GM21423 (cell line): ENCODE measurements around the gene SLC37A3.

Experiments
- ATAC-seq: cut with Tn5 transposase; IDR thresholded peaks from one replicate; pipeline ENCODE4 v1.9.1; 2021; ENCODE audit warnings: mild to moderate bottlenecking, moderate library complexity; ENCODE audit not compliant: unreplicated experiment

SLC37A3 gene

DNA sequence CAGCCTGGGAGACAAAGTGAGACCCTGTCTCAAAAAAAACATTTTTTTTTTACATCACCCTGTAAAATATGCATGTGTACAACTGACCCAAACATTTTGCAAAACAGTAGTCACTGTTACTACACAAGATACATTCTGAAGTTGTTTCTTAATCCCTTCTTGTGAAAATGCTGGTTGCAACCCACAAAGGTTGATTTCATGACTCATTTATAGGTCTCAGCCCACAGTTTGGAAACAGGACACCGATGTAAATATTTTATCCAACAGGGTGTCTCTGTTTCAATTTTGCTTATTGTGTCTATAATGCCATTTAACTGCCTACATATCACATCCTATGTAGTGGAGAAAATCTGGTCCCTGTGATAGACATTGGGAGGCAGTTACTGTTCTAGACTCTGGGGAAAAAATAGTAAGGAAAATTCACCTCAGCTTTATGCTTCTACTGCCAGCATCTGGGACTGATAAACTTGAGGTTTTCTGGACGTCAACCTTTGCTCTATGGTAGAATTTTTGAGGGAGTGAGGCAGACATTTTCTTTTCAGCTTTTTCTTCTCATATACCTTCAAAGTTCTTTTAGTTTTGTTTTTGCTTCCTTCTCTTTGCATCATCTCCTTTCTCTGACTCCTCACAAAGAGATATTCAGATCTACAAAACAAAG, 4.0 kb upstream of the SLC37A3 start:
- no peak for ATAC-seq

DNA sequence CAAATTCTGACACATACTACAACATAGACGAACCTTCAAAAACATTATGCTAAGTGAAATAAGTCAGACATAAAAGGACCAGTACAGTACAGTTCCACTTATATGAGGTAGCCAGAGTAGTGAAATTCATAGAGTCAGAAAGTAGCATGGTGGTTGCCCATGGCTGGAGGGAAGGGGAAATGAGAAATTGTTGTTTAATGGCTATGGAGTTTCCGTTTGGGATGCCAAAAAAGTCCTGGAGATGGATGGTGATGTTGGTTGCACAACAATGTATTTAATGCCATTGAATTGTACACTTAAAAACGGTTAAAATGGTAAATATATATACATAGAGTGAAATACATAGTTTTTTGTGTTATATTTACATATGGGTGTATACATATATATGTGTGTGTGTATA, 2.1 kb upstream of the SLC37A3 start:
- ATAC-seq: no peak

DNA sequence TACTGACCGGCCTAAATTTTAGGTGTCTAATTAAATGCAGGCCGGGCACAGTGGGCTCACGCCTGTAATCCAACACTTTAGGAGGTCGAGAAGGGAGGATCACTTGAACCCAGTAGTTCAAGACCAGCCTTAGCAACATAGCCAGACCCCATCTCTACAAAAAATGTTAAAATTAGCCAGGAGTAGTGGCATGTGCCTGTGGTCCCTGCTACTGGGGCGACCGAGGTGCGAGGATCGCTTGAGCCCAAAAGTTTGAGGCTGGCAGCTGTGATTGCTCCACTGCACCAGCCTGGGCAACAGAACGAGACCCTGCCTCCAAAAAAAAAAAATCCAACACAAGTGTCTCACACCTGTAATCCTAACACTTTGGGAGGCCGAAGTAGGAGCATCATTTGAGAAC, 491 bp upstream of the SLC37A3 start:
- no peak for ATAC-seq

DNA sequence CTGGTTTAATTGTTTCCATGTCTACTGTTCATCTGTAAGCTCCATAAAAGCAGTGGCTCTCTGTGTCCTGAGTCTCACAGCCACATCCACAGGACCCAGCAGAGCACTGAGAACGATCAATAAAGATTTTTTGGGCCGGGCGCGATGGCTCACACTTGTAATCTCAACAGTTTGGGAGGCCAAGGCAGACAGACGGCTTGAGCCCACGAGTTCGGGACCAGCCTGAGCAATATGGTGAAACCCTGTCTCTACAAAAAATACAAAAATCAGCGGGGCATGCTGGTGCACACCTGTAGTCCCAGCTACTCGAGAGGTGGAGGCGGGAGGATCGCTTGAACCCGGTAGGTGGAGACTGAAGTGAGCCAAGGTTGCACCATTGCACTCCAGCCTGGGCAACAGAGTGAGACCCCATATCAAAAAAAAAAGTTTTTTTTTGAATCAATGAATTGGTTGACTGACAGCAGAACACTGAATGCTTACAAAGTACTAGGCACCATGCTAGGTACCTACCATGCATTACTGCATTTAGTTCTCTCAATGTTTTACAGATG, 4.5 kb downstream of the SLC37A3 start:
- no peak for ATAC-seq

DNA sequence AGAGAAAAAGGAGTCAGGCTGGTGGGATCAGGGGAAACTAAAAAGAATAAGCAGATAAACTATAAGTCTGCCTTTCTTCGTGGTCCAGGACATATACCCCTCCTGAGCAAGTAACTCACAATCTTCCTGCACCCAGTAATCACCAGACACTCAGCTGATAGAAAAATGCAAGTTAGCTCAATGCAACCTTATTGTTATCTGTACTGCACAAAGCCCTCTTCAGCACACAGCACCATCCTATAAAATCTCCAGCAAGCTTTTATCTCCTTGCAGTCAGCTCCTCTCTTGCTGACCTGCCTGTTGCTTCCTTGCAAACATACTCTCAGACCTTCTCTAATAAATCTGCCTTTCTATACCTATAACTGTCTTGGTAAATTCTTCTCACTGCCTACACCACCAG, 6.7 kb downstream of the SLC37A3 start:
- no peak for ATAC-seq

DNA sequence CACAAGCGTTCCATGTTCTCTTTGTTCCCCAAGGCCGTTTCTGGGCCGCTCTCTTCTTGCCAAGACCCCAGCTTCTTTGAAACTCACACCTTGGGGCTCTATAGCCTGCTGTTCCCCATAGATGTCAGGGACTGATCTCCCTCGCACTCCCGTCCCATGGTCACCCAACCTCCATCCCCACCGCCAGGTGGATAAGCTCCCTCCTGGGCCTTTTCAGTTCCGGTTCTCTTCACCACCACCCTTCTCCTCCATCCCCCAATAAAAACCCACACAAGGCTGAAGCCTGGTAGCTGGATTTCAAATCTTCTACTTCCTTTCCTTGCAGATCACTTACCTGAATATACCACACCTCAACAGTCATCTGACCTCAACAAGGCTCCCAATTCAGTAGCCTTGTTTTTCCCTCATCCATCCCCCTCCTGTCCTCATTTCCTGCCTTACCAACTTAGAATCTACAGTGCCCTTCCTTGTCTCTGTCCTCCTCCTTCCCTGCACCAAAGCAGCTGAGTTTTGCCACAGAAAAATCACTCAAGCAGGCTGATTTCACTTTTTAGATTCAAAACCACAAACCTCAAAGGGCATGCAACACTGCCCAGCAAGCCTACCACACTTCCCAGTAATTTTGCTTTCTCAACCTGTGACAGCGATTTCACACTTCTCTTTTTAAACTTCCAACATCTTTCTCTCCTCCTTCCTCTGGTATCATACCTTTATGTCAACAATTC, 7.7 kb downstream of the SLC37A3 start:
- ATAC-seq: peak; percentile 71

DNA sequence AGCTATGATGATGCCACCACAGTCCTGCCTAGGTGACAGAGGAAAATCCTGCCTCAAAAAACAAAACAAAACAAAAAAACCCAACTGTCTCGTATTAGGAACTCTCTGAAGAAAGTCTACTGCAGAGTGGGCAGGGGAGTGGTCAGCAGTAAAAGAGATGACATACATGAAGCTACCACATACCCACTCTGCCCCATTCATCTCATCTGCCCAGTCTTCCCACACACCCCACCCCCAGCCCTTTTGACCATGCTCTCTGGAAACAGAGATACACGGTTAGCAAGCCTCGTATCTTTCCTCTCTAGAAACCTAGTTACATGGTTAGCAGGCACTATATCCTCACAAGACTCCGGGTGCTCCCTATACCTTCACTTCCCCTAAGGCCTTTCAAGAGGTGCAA, 8.3 kb downstream of the SLC37A3 start:
- peak; percentile 3 for ATAC-seq

DNA sequence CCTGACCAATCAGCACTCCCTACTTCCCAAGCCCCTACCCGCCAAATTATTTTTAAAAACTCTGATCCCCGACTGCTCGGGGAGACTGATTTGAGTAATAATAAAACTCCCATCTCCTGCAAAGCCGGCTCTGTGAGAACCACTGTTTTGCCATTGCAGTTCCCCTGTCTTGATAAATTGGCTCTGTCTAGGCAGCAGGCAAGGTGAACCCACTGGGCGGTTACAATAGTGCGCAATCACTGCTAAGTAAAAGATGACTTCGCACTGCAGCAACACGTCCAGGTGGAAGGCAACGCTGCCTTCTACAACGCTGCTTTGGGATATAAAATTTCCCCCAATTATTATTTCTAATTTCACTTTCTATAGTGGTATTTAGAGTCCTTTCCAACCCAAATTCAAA, 8.9 kb downstream of the SLC37A3 start:
- no peak for ATAC-seq

DNA sequence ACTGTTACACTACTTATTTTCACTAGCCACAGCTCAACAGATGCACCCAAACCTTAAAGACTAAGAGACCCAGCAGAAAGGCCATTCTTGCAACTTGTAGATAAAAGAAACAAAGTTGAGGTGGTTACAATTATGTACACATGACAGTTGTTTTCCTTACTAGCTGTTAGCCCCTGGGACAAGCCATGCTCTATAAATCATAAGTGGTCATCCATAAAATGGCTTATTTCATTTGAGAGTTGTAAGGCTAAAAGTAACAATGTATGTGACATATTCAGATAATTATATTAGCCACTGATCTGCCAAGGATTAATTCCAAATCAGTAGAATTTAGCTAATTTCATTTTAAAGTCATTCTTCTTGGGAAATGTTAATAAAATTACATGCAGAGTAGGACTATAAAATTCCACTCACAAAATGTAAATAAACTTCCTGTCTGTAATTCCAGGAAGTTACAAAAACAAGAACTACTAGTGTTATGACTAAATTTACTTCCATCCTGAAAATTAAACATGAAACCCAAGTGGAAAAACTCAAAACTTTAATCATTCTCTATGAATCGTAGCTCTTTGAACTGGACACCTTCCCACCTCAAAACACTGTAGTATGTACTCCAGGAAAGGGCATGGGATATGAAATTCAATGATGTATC, 13.3 kb downstream of the SLC37A3 start:
- no peak for ATAC-seq

DNA sequence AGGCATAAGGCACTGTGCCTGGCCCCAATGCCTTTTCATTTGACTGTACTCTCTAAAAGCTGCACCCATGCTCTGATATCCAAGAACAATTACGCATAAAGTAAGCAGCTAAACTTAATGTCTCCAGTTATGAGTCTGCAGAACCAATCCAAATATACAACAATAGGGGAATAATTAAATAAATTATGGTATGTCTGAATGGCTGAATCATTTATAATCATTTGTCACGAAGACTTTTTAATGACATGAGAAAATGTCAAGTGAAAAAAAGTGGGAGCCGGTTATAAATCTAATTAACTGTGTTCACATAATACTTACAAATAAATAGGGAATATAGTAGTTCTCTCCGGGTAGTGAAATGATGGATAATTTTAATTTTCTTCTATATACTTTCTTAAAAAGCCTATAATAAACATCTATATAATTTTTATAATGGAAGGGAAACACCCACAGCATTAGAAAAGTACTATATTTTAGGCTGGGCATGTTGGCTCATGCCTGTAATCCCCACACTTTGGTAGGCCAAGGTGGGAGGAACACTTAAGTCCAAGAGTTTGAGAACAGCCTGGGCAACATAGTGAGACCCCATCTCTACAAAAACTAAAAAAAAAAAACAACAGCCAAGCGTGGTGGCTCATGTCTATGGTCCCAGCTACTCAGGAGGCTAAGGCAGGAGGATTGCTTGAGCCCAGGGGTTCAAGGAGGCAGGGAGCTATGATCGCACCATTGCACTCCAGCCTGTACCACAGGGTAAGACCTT, 14.2 kb downstream of the SLC37A3 start:
- ATAC-seq: no peak

DNA sequence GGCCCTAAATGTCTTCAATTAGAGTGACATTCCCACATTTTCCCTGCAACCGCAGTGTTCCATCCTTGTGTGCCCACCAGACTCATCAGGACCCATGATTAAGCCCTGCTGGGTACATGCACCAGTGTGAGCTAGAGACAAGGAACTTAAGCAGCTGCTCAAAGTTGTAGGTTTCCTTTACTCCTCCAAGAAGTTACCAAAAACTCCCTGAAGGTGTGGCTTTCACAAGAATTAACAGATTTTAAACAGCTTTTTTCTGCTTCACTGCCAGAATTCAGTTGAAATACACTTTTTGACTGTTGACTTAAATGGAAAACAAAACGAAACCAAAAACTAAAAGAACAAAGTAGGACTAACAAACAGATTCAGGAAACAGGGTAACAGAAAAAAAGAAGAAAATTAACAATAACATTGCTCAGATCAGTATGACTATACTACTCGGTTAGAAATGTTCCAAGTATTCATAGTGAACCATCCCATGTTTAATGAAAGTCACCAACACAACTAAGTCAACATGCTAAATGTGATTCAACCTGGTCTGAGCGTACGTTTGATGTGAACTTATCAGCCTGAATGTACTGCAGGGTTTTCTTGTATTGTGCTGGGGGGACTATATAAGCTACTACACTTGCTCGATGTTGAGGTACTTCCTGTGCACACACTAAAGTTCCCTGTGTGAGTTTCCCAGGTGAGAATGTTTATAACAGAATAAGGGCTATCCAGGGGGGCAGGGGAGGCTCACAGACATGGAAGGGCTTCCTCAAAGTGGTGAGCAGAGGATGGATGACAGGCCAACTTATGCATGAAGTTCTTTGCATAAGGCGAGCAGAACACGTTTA, 22.2 kb downstream of the SLC37A3 start:
- ATAC-seq: no peak

DNA sequence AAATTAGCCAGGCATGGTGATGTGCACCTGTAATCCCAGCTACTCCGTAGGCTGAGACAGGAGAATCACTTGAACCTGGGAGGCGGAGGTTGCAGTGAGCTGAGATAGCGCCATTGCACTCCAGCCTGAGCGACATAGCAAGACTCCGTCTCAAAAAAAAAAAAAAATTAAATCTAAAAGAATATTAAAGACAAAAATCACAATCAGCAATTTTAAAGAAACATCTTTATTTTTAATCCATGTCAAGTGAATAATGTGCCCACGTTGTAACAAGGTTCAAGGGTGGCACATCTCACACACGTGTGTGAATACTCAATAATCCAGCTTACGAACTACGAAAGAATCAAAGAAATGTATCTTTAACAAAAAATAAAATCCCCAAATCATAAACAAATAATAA, 23.0 kb downstream of the SLC37A3 start:
- no peak for ATAC-seq

DNA sequence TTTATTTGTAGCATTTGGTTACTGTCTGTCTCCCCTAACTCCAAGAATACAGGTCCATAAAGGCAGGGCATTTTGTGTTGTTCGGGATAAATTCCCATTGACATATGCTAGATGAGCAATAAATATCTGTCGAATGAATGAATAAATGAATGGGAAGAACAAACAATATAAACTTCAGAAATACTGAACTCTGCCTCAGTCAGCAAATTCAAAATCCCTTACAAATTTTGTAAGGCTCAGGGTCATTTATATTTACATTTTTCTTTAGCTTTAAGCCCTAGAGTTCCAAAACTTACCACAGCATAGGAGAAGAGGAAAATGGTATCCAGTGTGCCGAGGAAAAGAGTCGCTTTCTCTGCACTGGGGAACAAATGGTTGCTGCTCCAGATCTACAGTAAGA, 29.0 kb downstream of the SLC37A3 start:
- ATAC-seq: no peak

DNA sequence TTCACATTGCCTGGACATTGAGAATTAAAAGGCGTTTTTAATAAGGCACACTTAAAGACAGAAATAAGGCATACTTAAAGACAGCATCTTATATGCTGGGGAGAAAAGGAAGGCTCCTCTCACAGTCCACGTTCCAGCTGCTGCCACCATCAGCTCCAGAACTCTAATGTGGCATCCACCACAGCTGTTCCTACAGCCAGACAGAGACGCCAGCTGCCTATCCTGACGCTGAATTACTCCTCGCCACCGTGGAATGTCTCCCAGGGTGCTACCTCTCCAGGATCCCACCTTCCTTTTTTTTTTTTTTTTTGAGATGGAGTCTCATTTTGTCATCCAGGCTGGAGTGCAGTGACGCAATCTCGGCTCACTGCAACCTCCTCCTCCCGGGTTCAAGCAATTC, 30.8 kb downstream of the SLC37A3 start:
- no peak for ATAC-seq

DNA sequence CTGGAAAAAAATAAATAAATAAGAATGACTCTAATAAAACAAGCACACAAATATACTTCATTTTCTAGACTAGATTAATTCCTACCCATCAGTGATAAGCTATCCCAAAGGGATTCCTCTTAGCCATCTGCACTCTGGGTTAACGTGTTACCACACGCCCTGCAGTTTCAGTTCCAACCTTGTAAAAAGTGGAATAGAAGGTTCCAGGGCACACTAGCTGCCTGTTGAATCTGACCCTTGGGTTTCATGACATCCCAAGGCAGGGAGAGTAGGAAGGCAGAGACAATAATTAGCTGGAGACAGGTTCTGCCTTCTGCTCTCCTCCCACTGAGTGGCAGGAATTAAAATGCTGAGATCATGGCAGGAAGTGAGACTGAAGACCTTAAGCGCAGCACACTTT, 33.5 kb downstream of the SLC37A3 start:
- no peak for ATAC-seq

DNA sequence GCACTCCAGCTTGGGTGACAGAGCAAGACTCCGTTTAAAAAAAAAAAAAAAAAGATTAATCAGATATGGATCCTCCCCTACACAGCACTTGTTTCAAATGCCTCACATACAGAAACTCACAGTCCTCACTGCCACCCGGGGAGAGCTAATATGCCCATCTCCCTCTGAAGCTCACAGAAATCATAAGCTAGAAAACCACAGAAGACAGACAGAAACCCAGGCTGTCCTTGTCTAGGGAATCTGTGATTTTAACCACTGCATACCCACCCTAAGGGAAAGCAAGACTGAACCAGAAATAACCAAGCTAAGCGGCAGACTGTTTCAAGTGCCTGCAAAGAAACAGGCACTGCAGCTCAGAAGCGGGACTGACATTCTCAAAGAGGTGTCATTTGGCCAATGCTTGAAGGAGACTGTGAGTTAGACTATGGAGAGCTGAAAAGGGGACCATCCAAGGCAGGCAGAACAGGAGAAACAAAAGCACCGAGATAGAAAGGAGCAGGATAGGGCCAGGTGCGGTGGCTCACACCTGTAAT, 37.6 kb downstream of the SLC37A3 start:
- no peak for ATAC-seq

DNA sequence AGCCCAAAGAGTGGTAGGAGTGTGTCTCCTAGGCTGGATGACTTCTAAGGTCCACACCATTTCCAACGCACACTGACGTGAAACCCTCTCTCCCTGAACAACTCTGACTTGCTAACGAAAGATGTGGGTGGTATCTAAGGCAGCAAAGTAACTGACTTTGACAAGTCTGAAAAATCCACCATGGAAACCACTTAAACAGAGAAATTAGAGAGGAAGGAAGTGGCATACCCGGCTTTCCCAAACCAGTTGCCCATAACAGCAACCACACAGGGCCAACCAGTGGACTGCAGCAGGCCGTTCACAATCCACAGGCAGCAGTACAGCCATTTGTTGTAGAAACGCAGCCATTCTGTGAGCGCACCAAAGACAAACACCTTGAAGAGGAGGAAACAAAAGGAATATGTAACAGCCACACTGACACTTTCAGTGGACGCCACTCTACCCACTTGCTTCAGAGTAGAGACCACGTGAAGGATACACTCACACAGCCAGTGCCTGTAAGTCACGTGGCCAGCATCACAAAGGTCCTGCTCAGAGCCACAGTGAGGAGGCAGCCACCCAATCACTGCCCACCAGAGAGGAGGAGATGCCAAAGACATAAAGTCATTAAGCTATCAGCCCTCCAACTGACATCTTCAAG, 39.8 kb downstream of the SLC37A3 start:
- ATAC-seq: peak; percentile 41

DNA sequence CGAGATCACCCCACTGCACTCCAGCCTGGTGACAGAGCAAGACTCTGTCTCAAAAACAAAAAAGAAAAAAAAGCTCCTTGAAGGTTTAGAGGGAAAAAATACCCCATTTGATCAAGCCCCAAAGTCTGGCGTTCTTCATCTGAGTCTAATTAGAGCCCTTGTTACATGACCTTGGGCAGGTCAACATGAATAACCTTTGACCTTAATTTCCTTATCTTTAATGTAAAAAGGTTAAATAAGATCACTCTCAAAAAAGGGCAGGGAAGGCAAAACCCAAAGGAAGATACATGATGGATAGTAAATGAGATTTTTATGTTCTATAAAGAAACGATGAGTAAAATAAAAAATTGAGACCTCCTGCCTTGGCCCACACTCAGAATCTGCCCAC, 40.3 kb downstream of the SLC37A3 start:
- ATAC-seq: no peak

DNA sequence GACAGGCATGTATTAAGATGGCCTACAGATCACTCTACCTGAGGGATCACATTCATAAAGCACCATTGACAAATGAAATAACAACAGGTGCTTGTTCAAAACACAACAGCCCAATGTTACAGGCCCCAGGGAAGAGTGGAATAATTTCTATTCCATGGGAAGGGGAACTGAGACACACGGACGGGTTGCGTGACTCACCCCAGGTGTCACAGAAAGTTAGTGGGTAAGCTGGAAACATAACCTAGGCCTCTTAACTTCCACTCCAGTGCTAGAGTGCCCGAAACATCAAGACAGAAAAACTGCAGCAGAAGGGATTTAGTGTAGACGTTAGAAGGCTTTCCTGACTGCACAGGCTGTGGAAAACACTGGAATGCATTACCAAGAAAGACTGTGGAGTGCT, 48.3 kb downstream of the SLC37A3 start:
- no peak for ATAC-seq
